A673 (cell line): ENCODE measurements around the gene AKNA.
"Not testable (repeated sequence)": the region's sequence is repeated elsewhere in the genome, so short reads cannot be mapped to it uniquely, and the experiment has no call there.

Source experiments
- EZH2 ChIP-seq: fragments of 200-600 bp; sonication (generic); IDR thresholded peaks from 2 replicates; pipeline ENCODE4 v1.6.1; 2017; ENCODE audit warnings: borderline replicate concordance, low read depth, mild to moderate bottlenecking, mixed read lengths, antibody characterized with exemption, low read length; ENCODE audit not compliant: poor library complexity, severe bottlenecking
- TF ChIP-seq, protein P1 (sequence below): fragments of 300-800, 200-600 bp; sonication (generic); conservative IDR thresholded peaks from 2 replicates; pipeline ENCODE4 v1.5.1; 2017; ENCODE audit warnings: low read depth, mild to moderate bottlenecking, antibody characterized with exemption, low read length, moderate library complexity, mixed read lengths

DNA sequence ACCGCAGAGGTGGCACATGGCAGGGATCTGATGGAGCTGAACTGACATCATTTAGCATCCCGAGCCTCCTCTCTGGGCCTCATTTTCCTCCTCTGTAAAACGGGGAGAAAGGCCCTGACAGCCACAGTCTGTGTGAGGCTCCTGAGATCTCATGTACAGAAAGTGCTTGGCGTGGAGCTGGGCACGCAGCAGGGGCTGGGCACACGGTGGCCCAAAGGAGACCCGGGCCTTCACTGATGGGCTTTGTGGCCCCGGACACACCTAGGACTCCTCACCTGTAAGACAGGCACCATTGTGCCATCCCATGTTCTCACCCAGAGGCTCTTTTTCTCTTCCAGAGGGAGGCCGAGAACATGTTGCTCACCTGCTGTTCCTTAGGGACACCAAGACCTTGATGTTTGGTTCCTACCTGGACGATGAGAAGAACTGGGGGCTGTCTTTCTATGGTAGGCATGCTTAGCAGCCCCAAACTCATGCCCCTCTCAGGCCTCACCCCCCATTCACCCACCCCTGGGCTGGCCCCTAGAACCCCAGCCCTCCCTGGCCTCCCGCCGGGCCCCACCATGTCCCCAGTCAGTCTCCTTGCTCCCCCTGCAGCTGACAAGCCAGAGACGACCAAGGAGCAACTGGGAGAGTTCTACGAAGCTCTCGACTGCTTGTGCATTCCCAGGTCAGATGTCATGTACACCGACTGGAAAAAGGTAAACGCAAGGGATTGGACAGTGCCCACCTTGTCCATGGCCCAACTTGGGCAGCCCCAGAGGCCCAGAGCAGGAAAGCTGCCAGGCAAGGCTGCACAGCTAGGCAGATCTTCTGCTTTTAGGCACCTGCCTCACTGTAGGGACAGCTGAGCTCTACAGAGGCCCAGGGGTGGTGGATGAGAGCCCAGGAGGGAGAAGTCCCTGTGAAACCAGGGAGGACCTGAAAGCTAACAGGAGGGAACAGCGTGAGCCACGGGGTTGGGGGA lies 56.3 kb downstream of the AKNA start:
- TF ChIP-seq, protein P1, sequence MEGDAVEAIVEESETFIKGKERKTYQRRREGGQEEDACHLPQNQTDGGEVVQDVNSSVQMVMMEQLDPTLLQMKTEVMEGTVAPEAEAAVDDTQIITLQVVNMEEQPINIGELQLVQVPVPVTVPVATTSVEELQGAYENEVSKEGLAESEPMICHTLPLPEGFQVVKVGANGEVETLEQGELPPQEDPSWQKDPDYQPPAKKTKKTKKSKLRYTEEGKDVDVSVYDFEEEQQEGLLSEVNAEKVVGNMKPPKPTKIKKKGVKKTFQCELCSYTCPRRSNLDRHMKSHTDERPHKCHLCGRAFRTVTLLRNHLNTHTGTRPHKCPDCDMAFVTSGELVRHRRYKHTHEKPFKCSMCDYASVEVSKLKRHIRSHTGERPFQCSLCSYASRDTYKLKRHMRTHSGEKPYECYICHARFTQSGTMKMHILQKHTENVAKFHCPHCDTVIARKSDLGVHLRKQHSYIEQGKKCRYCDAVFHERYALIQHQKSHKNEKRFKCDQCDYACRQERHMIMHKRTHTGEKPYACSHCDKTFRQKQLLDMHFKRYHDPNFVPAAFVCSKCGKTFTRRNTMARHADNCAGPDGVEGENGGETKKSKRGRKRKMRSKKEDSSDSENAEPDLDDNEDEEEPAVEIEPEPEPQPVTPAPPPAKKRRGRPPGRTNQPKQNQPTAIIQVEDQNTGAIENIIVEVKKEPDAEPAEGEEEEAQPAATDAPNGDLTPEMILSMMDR: not testable (repeated sequence)
- TF ChIP-seq EZH2: not testable (repeated sequence)
